Small intestine (tissue), 7 donors: ENCODE results near the gene MTHFD1L. TPM values are rescaled to one million over a fixed set of nuclear protein-coding genes. Genes with fewer than 3 reads are reported as not detected.

Experiments used
- DNase-seq, 2 donors: peaks; one replicate each; pipeline versions ENCODE4 v3.0.0 to v3.0.0-alpha.2; 2013
- FAIRE-seq: peaks from 2 replicates; lab custom pipeline; 2012; peaks lifted over from hg19 to GRCh38; lab: Jason Lieb, UNC
- H3K27ac ChIP-seq, 3 donors: one replicate each; pipeline ENCODE4 v1.5.1; 2013; ENCODE audit warnings: low read length in 2 of 3, mild to moderate bottlenecking in 2 of 3, control low read depth in 1 of 3, inconsistent platforms in 1 of 3, low read depth in 1 of 3, moderate library complexity in 1 of 3
- H3K27me3 ChIP-seq, 3 donors: one replicate each; pipeline ENCODE4 v1.6.1; 2013; ENCODE audit warnings: low read length in 3 of 3, inconsistent platforms in 1 of 3; ENCODE audit not compliant: control insufficient read depth in 3 of 3, insufficient read depth in 3 of 3
- H3K36me3 ChIP-seq, 3 donors: one replicate each; pipeline ENCODE4 v1.6.1; 2013; ENCODE audit warnings: low read length in 3 of 3, inconsistent platforms in 1 of 3, low read depth in 1 of 3, mild to moderate bottlenecking in 1 of 3, moderate library complexity in 1 of 3; ENCODE audit not compliant: control insufficient read depth in 3 of 3, insufficient read depth in 2 of 3
- H3K4me1 ChIP-seq, 3 donors: one replicate each; pipeline ENCODE4 v1.6.1; 2013; ENCODE audit warnings: low read length in 2 of 3, inconsistent platforms in 1 of 3, low read depth in 1 of 3, mild to moderate bottlenecking in 1 of 3, moderate library complexity in 1 of 3; ENCODE audit not compliant: control insufficient read depth in 3 of 3, insufficient read depth in 2 of 3
- H3K4me3 ChIP-seq, 3 donors: one replicate each; pipeline ENCODE4 v1.5.1; 2013; ENCODE audit warnings: low read length in 3 of 3, control low read depth in 1 of 3, inconsistent platforms in 1 of 3, low read depth in 1 of 3, mild to moderate bottlenecking in 1 of 3, moderate library complexity in 1 of 3
- H3K9me3 ChIP-seq, 2 donors: one replicate each; pipeline ENCODE4 v1.6.1; 2013; ENCODE audit warnings: low read depth in 1 of 2, low read length in 1 of 2; ENCODE audit not compliant: control insufficient read depth in 2 of 2, insufficient read depth in 1 of 2
- WGBS, 3 donors: extraction: QIAGEN DNeasy Blood & Tissue Kit; methylation state at CpG; one replicate each; pipeline ENCODE4 v1.1.7; 2013; 5-methylcytosine and 5-hydroxymethylcytosine counted together
- polyA plus RNA-seq, 4 donors: library from polyadenylated mRNA; stranded (reverse) in 3 of 4; unstranded in 1 of 4; fragments of 200-250 nt in 3 of 4; fragments of 120-200 nt in 1 of 4; gene quantifications; one replicate each; pipeline versions ENCODE4 v1.2.1 to v1.2.3, GENCODE V29; 2013
- donor health status: healthy with polysubstance abuse.
- donor health status: control.
- donor health status: control.
- donor health status: Bipolar disorder and iron deficiency.
- donor health status: healthy.

Gene MTHFD1L
- polyA plus RNA-seq, 4 donors: 0.89 to 14.2 (median 4.7) TPM

GRCh38 chr6:150925590-150925928, 60.1 kb downstream of the MTHFD1L start:
- DNase-seq: no peak
- no peaks in the 10 kb centered on the region for H3K4me1 ChIP-seq
- no peak overlapping the region for H3K27ac ChIP-seq
- 80 to 94% (median 92%) methylated on average over 5 of the region's 5 CpGs for WGBS, 3 donors
- no peaks in the 10 kb centered on the region for H3K27me3 ChIP-seq
- peaks cover 2 to 4% (median 2%) of the 10 kb centered on the region in 3 donors for H3K36me3 ChIP-seq
- H3K9me3 ChIP-seq: no peaks in the 10 kb centered on the region
- no peak overlapping the region for H3K4me3 ChIP-seq
- no peak for FAIRE-seq

DNA sequence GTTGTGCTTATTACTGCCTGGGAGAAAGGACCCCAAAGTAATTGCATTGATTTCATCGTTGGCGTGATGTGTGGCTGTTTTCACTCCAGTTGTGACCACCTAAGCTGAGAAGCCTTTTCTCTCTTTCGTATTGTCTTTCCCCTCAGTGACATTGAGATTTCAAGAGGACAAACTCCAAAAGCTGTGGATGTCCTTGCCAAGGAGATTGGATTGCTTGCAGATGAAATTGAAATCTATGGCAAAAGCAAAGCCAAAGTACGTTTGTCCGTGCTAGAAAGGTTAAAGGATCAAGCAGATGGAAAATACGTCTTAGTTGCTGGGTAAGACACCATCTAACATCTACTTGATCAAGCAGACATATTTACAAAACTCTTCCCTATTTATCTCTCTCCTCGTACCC, 60.5 kb downstream of the MTHFD1L start:
- 85 to 92% (median 91%) methylated on average over 7 of the region's 7 CpGs for WGBS, 3 donors
- Histone ChIP-seq H3K36me3 (peaks cover 2 to 4% (median 2%) of the 10 kb centered on the region in 3 donors), H3K27ac (no peak overlapping the region), H3K9me3 (no peaks in the 10 kb centered on the region), H3K27me3 (no peaks in the 10 kb centered on the region), H3K4me1 (no peaks in the 10 kb centered on the region), H3K4me3 (no peak overlapping the region)
- DNase-seq: no peak
- no peak for FAIRE-seq

DNA sequence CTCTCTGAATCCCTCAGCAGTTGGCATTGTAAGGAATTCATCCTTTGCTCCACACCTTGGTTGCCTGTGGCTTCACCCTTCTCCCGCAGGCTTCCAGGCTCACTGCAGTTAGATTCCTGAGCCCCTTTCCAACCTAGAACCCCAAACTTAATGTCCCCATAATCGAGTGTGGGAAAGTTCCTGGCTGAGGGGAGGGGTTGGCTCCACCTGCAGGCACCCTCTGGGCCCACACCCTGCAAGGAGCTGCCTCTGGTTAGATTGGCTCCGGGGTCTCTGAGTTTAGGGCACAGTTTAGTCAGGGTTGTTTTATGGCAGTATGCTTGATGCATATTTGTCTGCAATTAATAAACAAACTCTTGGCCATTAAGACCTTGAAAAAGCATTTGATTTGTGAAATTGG, 63.4 kb downstream of the MTHFD1L start:
- FAIRE-seq: no peak
- 72 to 78% (median 74%) methylated on average over 3 of the region's 3 CpGs for WGBS, 3 donors
- no peak overlapping the region for H3K27ac ChIP-seq
- H3K4me3 ChIP-seq: no peak overlapping the region
- DNase-seq: no peak
- no peaks in the 10 kb centered on the region for H3K4me1 ChIP-seq
- no peaks in the 10 kb centered on the region for H3K27me3 ChIP-seq
- H3K36me3 ChIP-seq: peaks cover 2 to 6% (median 2%) of the 10 kb centered on the region in 3 donors
- H3K9me3 ChIP-seq: no peaks in the 10 kb centered on the region

GRCh38 chr6:150929416-150929815, 63.9 kb downstream of the MTHFD1L start:
- Histone ChIP-seq H3K4me1 (no peaks in the 10 kb centered on the region), H3K27ac (no peak overlapping the region), H3K27me3 (no peaks in the 10 kb centered on the region), H3K4me3 (no peak overlapping the region), H3K9me3 (no peaks in the 10 kb centered on the region), H3K36me3 (peaks cover 0 to 7% (median 2%) of the 10 kb centered on the region in 3 donors)
- DNase-seq: no peak
- no peak for FAIRE-seq
- WGBS, 3 donors: 68 to 82% (median 79%) methylated on average over 2 of the region's 2 CpGs

DNA sequence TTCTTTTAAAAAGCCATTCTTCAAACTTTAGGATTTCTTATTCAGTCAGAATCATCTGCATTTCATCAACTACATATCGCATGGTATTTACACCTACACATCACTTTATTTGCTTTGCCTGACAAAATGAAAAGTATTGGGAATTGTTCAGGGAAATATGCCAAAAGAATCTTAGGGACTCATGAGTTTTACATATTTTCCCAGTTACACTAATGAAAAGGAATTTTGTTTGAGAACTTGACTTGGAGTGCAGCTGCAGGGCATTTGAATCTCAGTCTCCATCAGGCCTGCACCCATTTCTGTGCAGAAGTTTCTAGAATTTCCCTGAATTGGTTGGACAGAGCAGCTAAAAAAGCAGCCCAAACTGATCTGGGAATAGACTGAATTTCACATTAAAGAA, 65.3 kb downstream of the MTHFD1L start:
- H3K27ac ChIP-seq: no peak overlapping the region
- H3K36me3 ChIP-seq: peaks cover 0 to 10% (median 2%) of the 10 kb centered on the region in 3 donors
- no peaks in the 10 kb centered on the region for H3K4me1 ChIP-seq
- H3K4me3 ChIP-seq: no peak overlapping the region
- no peak for FAIRE-seq
- no peaks in the 10 kb centered on the region for H3K9me3 ChIP-seq
- H3K27me3 ChIP-seq: no peaks in the 10 kb centered on the region
- no peak for DNase-seq
- WGBS, 3 donors: 70 to 95% (median 94%) methylated on average over 1 of the region's 1 CpG

DNA sequence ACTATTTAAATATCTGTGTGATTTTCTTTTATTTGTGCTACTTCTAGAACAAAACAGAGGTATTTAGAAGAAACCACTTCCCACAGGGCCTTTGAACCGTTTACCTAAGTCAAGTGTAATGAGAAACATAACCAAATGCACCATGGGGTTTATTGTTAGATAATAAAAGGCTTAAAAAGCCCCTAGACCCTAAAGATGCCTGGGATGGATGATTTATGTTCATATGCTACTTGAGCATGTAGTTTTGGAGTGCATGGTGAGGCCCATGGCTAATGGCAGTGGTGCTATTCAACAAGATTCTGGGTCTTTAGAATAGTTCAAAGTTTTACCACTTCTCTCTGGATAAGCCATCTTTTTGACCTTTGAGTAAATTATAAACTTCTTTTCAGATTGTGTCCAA, 65.9 kb downstream of the MTHFD1L start:
- Histone ChIP-seq H3K4me3 (no peak overlapping the region), H3K4me1 (no peaks in the 10 kb centered on the region), H3K27ac (no peak overlapping the region), H3K36me3 (peaks cover 0 to 7% (median 3%) of the 10 kb centered on the region in 3 donors), H3K9me3 (no peaks in the 10 kb centered on the region), H3K27me3 (no peaks in the 10 kb centered on the region)
- 63 to 82% (median 79%) methylated on average over 1 of the region's 1 CpG for WGBS, 3 donors
- DNase-seq (no peak), FAIRE-seq (no peak)

GRCh38 chr6:150932996-150933395, 67.5 kb downstream of the MTHFD1L start:
- FAIRE-seq (no peak), DNase-seq (no peak)
- WGBS, 3 donors: 65 to 73% (median 66%) methylated on average over 3 of the region's 3 CpGs
- H3K4me1 ChIP-seq: no peaks in the 10 kb centered on the region
- H3K4me3 ChIP-seq: no peak overlapping the region
- H3K9me3 ChIP-seq: no peaks in the 10 kb centered on the region
- no peak overlapping the region for H3K27ac ChIP-seq
- H3K36me3 ChIP-seq: peaks cover 0 to 12% (median 7%) of the 10 kb centered on the region in 3 donors
- no peaks in the 10 kb centered on the region for H3K27me3 ChIP-seq

DNA sequence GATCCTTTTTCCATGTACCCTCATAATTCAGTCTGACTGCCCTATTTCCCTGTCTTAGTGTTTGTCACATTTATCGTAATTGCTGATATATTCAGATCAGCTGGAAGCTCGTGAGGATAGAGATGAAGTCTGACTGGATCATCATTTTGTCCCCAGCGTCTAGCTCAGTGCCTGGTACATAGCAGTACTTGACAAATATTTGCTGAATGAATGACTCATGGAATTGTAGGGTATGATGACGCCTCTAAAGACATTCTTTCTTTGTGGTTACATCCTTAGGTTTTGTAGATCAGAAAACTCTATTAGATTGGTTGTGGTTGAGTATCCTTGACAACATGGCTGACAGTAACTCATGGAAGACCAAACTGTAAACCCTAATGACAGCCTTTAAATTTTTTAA, 68.9 kb downstream of the MTHFD1L start:
- peaks cover 0 to 17% (median 7%) of the 10 kb centered on the region in 3 donors for H3K36me3 ChIP-seq
- DNase-seq: no peak
- FAIRE-seq: no peak
- no peaks in the 10 kb centered on the region for H3K4me1 ChIP-seq
- H3K9me3 ChIP-seq: no peaks in the 10 kb centered on the region
- no peaks in the 10 kb centered on the region for H3K27me3 ChIP-seq
- no peak overlapping the region for H3K4me3 ChIP-seq
- 94 to 97% (median 96%) methylated on average over 4 of the region's 4 CpGs for WGBS, 3 donors
- no peak overlapping the region for H3K27ac ChIP-seq

DNA sequence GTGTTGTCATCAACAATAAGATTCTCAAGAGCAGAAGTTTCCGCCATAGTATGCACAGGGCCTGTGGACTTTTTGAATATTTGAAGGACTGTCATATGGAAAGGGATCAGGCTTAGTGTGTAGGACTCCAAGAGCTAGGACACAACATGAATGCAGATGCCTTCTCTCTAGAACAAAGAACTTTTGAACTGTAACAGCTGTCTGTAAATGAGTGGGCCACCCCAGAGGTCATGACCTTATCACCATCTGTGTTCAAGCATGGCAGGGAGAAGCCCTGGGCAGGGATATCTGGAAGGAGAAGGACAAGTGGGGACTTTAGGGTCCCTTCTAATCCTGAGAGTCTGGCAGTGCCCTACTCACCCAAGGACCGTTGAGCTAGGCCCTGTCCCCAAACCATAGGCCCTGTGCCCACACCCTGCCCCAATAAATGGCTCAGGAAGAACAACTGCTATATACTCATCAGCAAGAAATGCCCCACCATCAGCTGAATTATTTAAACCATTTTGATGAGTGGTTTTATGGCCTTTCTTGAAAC, 70.6 kb downstream of the MTHFD1L start:
- Histone ChIP-seq H3K4me3 (no peak overlapping the region), H3K27me3 (no peaks in the 10 kb centered on the region), H3K27ac (no peak overlapping the region), H3K36me3 (peaks cover 0 to 17% (median 7%) of the 10 kb centered on the region in 3 donors), H3K4me1 (no peaks in the 10 kb centered on the region), H3K9me3 (no peaks in the 10 kb centered on the region)
- no peak for DNase-seq
- no peak for FAIRE-seq
- 91 to 100% (median 98%) methylated on average over 2 of the region's 2 CpGs for WGBS, 3 donors
